Stimulated activated CD4-positive, alpha-beta T cell treated with anti-CD3 and anti-CD28 coated beads, Interleukin-1b, Interleukin-23, amount 100 ng/mL, for 4 hours (primary cell): ENCODE measurements around the gene CTXND2.
"Not testable (repeated sequence)": the region's sequence is repeated elsewhere in the genome, so short reads cannot be mapped to it uniquely, and the experiment has no call there.

Experiments
- DNase-seq, 2 donors: peaks; one replicate each; pipeline ENCODE4 v3.0.0-alpha.2; 2020; ENCODE audit warnings: low read depth in 2 of 2

CTXND2 gene

DNA sequence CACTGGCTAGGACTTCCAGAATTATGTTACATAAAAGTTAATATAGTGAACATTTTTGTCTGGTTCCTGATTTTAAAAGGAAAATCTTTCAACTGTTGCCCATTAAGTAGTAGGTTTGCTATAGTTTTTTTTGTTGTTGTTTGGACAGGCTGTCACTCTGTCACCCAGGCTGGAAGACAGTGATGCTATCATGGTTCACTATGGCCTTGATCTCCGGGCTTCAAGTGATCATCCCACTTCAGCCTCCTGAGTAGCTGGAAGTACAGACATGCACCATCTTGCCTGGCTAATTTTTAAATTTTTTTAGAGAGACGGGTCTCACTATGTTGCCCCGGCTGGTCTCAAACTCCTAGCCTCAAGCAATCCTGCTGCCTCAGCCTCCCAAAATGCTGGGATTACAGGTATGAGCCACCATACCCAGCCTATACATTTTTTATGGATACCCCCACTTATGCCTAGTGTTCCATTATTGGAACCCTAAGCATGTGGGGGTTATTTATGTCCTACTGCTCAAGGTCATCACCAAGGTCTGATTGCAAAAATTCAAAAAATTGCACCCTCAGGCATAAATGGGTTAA is 6.5 kb downstream of the CTXND2 start:
- no peak for DNase-seq

DNA sequence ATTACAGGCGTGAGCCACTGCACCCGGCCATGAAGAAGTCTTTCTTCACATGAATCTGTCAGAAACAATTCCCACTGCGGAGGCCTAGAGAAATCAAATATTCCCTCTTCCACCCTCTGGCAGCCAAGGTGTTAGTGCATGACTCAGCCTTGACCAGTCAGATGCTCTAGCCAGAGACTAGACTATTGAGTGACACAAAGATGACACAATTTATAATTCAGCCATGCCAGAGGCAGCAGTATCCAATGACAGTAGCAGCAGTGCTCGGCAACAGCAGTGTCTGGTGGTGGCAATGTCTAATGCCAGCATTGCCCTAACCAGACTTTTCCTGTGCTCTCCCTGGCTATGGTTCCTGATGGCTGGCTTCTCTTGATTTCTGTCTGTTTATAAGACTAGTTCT is 8.7 kb downstream of the CTXND2 start:
- DNase-seq = no peak

DNA sequence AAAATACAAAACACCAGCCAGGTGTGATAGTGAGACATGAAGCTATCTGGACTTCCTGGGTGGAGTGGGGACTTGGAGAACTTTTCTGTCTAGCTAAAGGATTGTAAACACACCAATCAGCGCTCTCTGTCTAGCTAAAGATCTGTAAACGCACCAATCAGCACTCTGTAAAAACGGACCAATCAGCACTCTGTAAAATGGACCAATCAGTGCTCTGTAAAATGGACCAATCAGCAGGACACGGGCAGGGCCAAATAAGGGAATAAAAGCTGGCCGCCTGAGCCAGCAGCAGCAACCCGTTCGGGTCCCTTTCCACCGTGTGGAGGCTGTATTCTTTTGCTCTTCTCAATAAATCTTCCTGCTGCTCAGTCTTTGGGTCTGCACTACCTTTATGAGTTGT is 12.9 kb downstream of the CTXND2 start:
- DNase-seq = not testable (repeated sequence)

DNA sequence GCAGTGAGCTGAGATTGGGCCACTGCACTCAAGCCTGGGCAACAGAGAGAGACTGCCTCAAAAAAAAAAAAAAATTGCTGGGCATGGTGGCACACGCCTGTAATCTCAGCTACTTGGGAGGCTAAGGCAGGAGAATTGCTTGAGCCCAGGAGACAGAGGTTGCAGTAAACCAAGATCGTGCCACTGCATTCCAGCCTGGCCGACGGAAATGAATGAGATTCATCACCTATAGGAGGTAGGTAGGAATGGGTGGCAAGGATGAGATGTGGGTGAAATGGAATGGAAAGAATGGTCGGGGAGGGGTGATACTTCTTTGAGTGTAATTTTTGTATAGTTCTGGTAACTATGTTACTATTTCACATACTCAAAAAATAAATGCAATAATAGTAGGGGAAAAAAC is 15.4 kb downstream of the CTXND2 start:
- DNase-seq = no peak

DNA sequence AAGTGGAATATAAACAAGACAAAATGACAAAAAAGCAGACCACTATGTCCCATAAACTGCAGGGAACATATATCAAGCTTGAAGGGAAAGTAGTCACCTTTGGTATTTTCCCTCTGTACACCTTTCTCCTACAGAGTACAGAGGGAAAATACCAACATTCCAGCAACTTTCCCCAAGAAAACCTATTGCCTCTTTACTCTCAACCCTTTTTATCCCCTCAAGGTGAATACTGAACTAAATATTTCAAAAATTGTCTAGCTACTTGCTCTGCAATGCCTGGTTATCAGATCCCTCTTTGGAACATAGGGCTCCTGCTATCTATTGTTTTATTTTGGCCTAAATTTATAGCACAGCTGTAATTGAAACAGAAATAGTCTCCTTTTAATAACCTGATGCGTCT is 15.8 kb downstream of the CTXND2 start:
- DNase-seq = no peak

DNA sequence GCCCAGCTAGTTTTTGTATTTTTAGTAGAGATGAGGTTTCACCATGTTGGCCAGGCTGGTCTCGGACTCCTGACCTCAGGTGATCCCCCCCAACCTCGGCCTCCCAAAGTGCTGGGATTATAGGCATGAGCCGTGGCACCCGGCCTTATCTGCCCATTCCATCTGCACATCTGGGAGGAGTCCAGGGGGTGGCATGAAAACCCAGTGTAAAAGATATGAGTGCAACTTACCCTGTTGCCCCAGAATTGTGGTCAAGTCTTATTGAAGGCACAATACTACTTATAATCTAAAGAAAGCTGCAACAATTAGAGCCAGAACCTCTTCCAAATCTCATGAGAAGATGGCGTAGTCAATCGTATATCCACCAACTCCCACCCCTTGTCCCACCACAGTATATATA is 18.4 kb downstream of the CTXND2 start:
- no peak for DNase-seq

DNA sequence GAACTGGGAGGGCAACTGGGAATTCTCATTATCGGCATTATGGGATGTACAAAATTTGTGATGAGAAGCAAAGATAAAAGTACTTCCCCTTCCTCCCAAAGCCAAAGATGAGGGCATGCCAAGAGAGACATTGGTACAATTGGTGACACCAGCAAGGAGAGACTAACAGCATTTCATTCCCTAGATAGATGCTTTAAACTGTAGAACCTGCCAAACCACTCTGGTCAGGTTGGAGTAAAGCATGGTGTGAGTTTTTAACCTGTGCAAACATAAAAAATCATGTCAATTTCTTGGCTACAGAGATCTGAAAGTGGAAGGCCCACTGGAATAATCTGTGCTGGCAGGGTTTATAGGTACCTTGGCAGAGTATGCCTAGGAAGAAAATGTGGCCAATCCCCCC is 19.4 kb downstream of the CTXND2 start:
- DNase-seq = no peak

DNA sequence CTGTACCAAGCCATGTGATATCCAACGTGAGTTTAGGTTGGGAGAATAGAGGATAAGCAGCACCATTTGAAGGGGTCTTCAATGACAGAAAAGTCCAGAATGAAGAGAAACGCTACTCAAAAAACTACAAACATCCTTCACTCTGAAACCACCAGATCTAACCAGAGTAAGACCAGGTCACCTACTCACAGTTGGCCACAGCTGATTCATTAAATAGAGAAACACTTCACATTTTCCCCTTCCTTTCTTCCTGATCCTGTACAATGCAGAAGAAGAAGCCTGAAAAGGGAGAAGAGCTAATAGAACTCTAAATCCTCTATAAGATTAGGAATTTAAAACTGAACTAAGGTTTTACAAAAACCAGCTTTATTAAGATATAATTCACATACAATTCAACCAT is 19.9 kb downstream of the CTXND2 start:
- DNase-seq = no peak

DNA sequence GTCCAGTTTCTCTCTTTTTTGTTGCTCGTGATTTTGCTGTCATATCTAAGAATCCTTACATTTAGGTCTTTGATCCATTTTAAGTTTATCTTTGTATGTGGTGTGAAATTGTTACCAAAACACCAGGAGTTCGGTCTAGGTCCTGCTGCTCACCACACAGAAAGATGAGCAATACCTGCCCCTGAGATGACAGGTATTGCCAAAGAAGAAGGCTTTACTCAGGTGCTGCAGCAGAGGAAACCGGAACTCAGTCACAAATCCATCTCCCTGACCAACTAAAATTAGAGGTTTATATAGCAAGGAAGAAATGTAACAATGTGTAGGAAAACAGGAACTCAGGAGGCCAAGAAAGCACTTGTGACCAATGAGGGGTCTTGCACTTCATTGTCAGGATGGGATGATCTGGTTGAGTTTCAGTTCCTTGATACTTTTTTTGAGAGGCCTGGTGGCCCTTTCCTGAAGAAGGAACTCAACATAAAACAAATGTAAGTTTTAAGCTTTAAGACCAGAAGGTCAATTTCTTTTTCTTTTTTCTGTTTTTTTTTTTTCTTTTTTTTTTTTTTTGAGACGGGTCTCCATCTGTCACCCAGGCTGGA is 22.7 kb downstream of the CTXND2 start:
- DNase-seq = no peak

DNA sequence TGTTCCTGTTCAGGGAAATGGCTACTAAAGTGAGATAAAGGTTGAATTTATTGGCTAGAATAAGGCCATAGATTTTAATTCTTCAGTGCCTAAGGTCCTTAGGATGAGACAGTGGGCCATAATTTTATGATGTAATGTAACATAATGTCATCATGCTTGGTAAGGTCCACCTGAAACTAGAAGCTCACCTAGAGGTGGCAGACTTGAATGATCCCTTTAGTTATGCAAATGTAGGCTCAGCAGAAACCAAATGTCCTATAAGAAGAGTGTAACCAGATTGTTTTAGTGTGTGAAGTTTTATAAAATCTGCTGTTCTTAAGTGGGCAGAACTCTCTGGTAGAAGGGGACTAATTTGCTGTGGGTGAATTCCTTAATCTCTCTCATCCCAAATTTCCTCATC is 25.7 kb downstream of the CTXND2 start:
- DNase-seq = no peak

DNA sequence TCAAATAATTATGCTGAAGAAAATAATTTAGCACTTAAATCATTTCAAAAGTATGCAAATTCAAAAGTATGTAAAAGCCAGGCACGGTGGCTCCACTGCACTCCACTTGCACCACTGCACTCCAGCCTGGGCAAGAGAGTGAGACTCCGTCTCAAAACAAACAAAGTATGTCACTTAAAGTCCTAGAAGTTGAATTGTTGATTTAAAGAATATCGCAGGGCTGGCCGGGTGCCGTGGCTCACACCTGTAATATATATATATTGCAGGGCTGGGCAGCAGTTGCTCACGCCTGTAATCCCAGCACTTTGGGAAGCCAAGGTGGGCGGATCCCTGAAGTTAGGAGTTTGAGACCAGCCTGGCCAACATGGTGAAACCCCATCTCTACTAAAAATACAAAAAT is 30.5 kb downstream of the CTXND2 start:
- DNase-seq = no peak

DNA sequence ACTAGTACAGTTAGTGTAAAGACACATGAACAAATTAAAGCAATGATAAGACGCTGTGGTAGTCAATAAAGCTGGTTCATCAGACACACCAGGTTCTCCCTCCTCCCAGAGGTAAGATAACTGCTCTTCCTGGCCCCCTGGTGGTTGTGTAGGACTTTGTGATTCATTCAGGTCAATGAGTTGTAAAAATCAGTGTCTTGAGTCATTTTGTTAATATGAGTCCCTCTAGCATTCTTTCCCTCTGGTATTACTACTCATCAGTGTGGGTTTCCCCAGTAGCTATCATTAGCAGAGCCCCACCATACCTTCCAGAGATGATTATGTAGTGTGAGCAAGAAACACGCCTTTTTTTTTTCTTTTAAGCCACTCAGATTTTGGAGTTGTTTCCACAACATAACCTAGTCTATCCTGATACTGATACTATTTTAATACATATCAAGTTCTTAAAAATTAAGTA is 35.6 kb downstream of the CTXND2 start:
- DNase-seq = peak; percentile 49 to 73

DNA sequence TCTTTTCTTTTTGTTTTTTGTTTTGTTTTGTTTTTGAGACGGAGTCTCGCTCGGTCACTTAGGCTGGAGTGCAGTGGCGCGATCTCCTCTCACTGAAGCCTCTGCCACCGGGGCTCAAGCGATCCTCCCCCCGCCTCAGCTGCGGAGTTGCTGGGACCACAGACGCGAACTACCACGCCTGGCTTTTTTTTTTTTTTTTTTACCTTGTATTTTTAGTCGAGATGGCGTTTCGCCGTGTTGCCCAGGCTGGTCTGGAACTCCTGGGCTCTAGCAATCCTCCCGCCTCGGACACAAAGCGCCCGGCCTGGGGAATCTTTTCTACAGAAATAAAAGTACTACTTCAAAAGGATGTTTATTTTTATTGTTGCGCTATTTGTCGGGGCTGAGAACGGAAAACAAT is 38.1 kb downstream of the CTXND2 start:
- DNase-seq = no peak

DNA sequence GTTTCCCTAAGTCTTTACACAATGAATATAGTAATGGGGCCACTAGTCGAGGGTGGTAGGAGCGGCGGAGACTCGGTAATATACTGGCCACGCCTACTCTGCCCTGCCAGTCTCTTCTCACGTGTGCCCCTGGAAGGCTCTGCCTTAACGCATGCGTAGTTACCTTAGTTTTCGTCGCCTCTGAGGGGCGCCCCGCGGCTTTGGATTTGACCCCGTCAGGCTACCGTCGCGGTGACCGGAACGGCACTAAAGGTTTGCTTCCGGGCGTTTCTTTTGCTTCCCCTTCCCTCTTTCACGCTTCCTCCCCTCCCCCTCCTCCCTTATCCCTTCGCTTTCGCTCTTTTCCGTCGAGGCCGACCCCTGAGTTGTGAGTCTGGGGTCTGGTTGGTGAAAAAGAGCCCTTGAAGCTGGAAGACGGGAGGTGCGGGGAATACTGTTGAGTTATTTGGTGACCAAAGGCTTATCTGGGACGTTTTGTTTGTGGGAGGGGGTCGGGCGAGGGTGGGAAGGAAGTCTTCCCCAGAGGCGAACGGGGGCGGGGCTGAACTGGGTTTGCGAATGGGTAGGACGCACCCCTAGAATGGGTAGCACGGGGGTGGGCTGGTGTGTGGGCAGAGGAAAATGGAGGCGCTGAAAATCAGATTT is 39.3 kb downstream of the CTXND2 start, which contains the start of gene SETDB1:
Gene SETDB1 (plus strand): TSS at position 267 of the 645 bp plus-strand sequence. CDS start 1,352 bp downstream, outside the sequence.
- DNase-seq = peak; percentile 82 to 85

DNA sequence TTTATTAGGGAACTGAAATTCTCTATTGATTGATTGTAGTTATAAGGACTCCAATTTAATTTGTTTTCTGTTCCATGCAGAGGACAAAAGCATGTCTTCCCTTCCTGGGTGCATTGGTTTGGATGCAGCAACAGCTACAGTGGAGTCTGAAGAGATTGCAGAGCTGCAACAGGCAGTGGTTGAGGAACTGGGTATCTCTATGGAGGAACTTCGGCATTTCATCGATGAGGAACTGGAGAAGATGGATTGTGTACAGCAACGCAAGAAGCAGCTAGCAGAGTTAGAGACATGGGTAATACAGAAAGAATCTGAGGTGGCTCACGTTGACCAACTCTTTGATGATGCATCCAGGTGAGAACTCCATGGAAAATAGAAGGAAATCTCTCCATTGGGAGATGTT is 40.7 kb downstream of the CTXND2 start:
- DNase-seq = no peak

DNA sequence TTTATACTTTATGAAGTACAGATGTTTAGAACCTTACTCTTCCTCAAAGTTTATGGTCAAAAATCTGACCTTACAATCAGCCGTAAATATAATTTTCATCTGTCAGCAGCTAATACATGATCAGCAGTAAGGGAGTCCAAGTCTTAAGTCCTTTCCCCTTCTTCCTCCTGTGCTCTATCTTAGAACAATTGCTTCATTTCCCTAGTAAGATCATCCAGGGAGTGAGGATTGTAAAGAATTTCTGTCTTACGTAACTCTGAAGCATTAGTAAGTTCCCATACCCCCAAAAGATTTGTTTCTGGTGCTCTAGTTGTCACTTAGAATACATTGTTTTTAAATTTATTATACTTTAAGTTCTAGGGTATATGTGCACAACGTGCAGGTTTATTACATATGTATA is 41.4 kb downstream of the CTXND2 start:
- DNase-seq = no peak

DNA sequence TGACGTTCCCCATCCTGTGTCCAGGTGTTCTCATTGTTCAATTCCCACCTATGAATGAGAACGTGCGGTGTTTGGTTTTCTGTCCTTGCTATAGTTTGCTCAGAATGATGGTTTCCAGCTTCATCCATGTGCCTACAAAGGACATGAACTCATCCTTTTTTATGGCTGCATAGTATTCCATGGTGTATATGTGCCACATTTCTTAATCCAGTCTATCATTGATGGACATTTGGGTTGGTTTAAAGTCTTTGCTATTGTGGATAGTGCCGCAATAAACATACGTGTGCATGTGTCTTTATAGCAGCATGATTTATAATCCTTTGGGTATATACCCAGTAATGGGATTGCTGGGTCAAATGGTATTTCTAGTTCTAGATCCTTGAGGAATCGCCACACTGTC is 41.8 kb downstream of the CTXND2 start:
- not testable (repeated sequence) for DNase-seq

DNA sequence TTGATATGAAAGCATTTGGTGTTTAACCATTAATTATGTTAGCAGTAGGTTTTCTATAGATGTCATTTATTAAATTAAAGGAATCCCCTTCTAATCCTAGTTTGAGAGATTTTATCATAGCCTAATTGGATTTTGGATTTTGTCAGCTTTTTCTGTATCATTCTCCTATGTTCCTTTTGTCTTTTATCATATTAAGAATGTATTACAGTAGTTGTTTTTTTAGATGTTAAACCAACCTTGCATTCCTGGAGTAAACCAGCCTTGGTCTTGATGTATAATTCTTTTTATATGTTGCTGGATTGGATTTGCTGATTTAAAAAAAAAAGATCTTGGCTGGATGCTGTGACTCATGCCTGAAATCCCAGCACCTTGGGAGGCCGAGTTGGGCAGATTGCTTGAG is 44.8 kb downstream of the CTXND2 start:
- no peak for DNase-seq

DNA sequence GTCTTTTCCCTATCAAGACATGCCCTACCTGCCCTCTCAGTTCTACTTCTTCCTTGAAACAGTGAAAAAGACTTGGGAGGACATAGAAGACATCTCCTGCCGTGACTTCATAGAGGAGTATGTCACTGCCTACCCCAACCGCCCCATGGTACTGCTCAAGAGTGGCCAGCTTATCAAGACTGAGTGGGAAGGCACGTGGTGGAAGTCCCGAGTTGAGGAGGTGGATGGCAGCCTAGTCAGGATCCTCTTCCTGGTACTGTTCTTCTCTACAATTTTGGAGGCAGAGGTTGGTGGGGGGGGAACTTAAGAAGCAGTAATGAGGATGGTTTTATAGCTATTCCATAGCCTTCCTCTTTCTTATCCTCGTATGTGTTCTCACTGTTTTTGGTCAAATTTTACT is 57.9 kb downstream of the CTXND2 start:
- no peak for DNase-seq

DNA sequence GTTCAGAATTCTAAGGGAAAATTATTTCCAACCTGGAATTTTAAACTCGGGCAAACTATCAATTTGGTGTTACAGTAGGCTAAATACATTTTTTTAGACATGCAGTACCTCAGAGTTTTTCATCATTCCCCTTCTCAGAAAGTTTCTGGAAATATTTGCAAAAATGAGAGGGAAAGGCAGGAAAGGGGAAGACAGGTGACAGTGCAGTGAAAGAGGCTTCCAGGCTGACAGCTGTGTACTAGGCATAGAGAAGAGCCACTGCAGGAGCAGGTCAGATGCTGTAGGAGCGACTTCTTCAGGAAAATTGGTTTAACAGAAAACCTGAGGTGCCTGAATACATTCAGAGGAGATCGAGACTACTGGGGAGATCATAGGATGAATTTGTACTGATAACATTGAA is 67.8 kb downstream of the CTXND2 start:
- DNase-seq = no peak

DNA sequence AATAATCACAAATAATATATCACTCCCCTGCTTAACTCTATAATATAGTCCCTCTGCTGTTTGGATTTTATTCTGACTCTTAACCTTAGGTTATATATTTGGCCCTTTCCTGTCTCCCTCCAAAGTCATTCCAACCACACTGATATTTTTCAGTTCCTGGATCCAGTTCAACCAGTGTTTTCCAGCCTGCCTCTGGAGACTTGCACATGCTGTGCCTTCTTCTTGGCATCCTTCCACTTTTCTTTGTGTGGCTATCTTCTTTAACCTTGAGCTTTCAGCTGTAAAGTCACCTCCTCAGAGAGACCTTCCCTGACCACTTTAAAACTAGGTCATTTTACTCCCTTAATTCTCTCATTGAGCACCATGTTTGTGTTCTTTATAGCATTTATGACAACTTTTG is 68.3 kb downstream of the CTXND2 start:
- DNase-seq = no peak

DNA sequence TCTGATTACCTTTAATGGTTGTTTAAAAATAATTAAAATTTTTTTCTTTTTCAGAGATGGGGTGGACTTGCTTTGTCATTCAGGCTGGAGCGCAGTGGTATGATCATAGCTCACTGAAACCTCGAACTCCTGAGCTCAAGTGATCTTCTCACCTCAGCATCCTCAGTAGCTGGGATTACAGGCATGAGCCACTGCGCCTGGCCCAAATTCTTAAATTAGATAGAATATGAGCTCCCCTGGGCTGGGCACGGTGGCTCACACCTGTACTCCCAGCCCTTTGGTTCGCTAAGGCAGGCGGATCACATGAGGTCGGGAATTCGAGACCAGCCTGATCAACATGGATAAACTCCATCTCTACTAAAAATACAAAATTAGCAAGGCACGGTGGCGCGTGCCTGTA is 70.7 kb downstream of the CTXND2 start:
- no peak for DNase-seq

DNA sequence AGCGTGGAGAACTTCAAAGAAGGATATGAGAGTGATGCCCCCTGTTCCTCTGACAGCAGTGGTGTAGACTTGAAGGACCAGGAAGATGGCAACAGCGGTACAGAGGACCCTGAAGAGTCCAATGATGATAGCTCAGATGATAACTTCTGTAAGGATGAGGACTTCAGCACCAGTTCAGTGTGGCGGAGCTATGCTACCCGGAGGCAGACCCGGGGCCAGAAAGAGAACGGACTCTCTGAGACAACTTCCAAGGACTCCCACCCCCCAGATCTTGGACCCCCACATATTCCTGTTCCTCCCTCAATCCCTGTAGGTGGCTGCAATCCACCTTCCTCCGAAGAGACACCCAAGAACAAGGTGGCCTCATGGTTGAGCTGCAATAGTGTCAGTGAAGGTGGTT is 73.7 kb downstream of the CTXND2 start:
- DNase-seq = no peak
